ENCODE results near the gene AQP4.

- TF ChIP-seq, protein P1, sequence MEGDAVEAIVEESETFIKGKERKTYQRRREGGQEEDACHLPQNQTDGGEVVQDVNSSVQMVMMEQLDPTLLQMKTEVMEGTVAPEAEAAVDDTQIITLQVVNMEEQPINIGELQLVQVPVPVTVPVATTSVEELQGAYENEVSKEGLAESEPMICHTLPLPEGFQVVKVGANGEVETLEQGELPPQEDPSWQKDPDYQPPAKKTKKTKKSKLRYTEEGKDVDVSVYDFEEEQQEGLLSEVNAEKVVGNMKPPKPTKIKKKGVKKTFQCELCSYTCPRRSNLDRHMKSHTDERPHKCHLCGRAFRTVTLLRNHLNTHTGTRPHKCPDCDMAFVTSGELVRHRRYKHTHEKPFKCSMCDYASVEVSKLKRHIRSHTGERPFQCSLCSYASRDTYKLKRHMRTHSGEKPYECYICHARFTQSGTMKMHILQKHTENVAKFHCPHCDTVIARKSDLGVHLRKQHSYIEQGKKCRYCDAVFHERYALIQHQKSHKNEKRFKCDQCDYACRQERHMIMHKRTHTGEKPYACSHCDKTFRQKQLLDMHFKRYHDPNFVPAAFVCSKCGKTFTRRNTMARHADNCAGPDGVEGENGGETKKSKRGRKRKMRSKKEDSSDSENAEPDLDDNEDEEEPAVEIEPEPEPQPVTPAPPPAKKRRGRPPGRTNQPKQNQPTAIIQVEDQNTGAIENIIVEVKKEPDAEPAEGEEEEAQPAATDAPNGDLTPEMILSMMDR (conservative IDR thresholded peaks at IDR 0.05; ENCODE audit: low read length) = no peak
- TF ChIP-seq EZH2phosphoT487 (IDR thresholded peaks at IDR 0.05; ENCODE audit: borderline replicate concordance, low read depth, low read length) = no peak
Observed at GRCh38 chr18:26802330-26803200, 62.9 kb downstream of the AQP4 start.

Measured in OCI-LY7 (cell line).